ENCODE data around the gene POU4F3. TPM values are rescaled to one million over a fixed set of nuclear protein-coding genes. Genes with fewer than 3 reads are reported as not detected.

Gene POU4F3
- total RNA-seq, 1 experiment from 2014 or later = not detected

DNA sequence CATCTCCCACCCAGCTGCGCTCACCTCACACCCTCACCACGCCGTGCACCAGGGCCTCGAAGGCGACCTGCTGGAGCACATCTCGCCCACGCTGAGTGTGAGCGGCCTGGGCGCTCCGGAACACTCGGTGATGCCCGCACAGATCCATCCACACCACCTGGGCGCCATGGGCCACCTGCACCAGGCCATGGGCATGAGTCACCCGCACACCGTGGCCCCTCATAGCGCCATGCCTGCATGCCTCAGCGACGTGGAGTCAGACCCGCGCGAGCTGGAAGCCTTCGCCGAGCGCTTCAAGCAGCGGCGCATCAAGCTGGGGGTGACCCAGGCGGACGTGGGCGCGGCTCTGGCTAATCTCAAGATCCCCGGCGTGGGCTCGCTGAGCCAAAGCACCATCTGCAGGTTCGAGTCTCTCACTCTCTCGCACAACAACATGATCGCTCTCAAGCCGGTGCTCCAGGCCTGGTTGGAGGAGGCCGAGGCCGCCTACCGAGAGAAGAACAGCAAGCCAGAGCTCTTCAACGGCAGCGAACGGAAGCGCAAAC is 1.1 kb downstream of the POU4F3 start:
- no peak for DNase-seq (ENCODE audit: extremely low read depth, low read depth)

GRCh38 chr5:146340260-146341081 is 1.8 kb downstream of the POU4F3 start:
- DNase-seq (ENCODE audit: extremely low read depth, low read depth) = peak; percentile 56

DNA sequence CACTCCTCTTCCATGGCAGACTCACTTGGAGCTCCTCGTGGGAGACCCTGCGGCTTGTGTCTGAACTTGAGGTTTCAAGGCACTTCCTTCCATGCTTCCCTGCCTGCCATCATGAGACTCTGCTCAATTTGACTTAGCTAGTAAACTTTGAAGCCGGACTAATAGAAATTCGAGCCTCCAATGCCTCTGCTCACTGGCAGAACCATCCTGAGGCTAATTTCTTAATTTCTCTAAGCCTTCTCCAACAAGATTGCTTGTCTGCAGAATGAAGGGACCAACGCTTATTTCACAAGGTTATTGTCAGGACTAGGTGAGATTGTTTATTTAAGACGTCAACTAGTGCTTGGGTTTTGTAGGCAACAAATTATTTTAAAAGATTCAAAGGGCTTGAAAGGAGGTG is 3.2 kb downstream of the POU4F3 start:
- DNase-seq (ENCODE audit: extremely low read depth, low read depth) = no peak

GRCh38 chr5:146342519-146342881 is 3.9 kb downstream of the POU4F3 start:
- no peak for DNase-seq (ENCODE audit: extremely low read depth, low read depth)

DNA sequence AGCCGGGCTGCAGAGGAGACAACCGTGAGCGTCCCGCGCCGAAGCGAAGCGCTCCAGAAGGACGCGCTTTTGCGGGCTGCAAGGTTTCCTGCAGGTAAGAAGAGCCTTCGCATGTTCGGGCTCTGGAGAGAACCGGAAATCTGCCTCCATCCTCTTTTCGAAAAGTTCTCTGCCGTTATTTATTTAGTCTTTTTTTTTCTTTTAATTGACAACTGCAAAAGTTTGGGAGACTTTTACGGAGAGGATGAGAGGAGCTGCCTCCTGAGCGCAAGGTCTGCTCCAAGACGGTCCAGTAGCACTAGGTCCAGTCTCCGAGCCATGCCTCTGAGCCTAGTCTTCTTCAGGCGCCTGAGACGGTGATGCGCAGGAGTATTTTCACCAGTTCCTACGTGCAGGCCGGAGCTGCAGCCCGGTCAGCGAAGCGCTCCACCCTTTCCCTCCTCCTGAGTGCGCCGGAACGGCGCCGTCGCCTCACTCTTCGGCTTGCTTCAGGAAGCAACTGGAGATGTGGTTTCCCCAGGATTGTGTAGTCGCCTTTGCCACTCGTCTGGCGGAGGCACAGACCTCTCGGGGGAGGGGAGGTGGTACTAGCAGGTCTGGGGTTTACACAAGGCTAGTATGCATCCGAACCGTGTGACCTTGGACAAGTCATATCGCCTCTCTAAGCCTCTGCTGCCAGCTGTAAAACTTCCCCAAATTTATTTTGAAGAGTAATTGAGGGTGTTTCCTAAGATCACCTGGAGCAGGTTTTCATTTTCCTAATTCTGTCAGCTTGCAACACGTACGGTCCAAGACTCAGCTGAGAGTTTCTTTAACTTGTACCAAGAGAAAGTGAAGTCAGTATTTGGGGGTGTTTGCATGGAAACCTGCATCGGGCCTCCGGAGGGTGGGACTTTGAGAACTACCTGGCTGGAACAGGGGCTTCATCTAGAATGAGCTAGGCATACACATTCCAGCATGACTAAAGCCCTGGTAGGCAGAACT is 4.5 kb downstream of the POU4F3 start:
- DNase-seq (ENCODE audit: extremely low read depth, low read depth) = no peak

DNA sequence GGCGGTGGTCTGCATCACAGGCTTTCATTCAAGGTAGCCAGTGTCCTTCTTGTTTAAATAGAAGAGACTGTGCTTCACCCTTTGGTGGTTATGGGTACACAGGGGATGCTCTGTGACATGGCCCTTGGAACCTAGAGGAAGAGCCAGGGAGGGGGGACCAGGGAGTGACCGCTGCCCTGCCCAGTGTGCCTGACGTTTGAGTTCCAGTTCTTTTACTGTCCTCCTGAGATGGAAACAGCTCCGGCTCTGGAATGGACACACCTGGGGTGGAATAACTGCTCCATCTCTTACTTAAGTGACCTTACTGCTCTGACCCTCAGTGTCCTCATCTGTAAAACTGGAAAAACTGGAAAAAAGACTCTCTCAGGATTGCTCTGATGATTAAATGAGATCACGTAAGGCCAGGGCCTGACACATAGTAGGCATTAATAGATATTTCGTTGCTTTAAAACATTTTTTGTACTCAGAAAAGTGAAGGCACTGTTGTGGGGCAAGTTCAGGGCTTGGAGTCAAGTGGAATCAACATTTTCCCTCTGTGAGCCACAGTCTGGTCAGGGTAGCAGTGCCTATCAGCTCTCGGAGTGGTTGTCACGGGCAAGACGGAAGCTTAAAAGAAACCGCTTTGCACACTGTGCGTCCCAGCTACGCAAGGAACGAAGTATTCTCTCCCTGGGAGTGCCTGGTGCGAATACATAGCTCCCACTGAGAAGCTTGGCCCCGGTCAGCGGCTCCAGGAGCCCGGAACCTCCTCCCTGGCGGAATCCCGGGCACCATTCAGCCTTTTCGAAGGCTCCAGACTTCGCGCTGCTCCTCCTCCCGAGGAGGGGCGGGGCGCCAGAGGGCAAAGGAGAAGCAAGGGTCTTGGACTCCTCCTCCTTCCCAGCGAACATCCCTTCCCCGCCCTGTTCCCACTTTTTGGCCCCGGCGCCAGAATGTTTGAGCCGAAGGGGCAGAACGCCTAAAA is 5.8 kb downstream of the POU4F3 start:
- DNase-seq (ENCODE audit: extremely low read depth, low read depth) = no peak

- DNase-seq (ENCODE audit: extremely low read depth, low read depth) = no peak
These were observed 6.6 kb downstream of the POU4F3 start for GRCh38 chr5:146345240-146345577.

DNA sequence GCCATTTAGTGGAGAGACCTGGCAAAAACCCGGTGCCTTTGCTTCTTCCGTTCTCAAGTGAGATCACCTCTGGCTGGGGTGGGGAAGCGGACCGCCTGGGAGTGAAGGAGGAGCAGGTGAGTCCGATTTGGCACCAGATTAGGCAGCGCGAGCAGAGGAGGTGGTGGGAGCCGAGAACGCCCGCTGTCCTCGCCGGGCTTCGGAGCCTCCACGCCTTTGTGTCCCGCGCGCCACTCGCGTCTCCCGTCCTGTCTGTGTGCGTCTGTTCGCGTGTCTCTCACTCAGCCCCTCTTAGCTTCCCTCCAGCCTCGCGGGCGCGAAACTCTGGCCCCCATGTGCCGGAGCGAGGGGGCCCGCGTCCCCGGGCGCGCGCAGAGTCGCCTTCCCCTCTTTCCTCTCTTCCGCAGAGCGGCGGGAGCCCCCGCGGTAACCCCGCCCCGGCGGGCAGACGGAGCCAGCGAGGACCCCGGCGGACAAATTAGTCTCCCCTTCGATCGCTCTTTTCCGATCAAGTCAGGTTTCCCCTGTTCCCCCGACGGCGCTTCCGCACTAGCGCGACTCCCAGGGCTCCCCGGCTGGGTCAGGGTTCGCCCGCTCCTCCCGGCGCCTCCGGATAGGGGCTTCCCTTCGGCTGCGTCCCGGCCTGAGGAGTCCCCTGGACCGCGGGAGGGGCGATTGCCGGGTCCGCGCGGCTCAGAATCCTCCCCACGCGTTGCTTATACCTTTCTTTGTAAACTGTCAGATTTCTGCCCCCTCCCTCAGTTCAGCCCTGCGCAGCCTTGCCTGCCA is 7.1 kb downstream of the POU4F3 start:
- no peak for DNase-seq (ENCODE audit: extremely low read depth, low read depth)

DNA sequence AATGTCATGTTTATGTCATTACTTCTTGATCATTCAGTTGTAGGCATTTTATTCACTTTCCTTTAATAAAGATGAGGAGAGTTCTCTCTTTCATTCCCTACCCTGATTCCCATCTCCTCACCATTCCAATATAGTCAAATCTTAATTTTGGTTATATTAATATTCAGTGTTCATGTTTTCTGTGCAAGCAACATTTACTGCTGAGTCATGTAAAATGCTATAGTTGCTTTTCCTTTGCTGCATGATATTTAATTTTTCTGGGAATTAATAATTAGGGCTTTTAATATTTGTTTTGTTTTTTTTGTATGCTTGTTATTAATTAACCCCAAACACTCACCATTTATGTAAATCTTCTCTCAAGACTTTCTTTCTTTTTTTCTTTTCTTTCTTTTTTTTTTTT is 18.5 kb downstream of the POU4F3 start:
- no peak for DNase-seq (ENCODE audit: extremely low read depth, low read depth)

DNA sequence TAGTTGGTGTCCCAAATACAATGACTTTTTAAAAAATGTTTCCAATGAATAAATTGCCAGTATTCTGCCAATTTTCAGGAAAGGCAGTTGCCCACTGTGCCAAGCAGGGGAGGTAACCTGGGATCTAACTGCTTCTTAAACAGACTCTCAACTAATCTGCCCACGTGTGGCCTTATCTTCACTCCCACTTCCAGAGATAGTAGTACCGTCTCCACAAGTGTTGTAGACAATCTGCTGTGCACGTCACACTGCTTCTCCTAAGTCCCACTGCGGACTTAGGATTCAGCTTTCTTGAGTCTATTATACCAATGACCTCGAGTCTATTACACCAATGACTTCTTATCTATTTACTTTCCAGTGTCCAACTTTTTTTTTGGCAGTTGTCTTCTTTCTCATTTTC is 21.2 kb downstream of the POU4F3 start:
- DNase-seq (ENCODE audit: extremely low read depth, low read depth) = no peak

- DNase-seq (ENCODE audit: extremely low read depth, low read depth) = no peak
These were observed 24.7 kb downstream of the POU4F3 start for GRCh38 chr5:146363161-146363874.

DNA sequence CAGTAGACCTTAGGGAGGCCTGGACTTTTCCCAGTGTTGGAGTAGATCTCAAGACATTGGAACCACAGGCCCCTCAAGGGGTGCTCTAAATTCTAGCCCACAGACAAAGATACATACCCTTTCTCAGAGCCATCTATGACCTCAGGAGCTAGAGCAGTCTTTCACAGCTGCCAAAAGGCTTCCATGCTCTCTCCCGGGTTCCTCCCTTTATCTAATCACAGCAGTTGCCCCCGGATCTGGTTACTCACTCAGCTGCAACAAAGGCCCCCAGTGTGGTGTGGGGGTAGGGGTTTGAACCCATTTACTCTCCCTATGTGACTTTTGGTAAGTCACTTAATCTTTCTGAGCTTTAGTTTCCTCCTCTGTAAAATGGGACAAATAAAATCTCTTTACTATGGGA is 27.0 kb downstream of the POU4F3 start:
- no peak for DNase-seq (ENCODE audit: extremely low read depth, low read depth)

DNA sequence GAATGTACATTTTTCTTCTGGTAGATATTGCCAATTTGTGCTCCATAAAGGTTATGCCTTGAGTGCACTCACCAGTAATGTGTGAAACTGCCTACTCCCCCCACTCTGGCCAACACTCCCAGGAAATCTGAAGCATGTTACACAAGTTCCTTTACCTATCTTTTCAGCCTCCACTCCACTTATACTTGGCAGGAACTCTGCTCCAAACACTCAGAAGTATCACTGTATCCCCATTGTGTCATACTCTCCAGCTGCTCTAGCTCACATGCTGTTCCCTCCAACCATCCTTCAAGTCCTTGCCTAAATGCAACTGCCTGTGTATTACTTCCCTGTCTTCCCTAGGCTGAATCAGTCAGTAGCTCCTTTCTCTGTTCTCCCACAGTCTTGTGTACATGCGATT is 28.3 kb downstream of the POU4F3 start:
- no peak for DNase-seq (ENCODE audit: extremely low read depth, low read depth)

DNA sequence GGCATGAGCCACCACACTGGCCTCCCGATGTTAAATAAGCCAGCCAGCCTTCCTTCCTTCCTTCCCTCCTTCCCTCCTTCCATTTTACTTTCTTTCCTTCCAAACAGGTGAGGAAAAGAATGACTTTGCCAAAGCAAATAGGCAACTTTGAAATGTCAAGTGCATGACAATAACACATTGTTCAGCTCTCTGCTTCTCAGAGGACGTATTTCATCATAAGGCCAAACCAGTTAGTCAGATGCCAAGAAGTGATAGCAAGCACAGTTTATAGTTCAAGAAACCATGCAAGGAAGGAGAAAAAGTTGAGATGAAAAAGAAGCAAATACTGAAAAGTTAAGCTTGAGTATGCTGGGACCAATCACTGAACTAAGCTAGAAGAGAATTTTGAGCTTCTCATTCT is 29.5 kb downstream of the POU4F3 start:
- DNase-seq (ENCODE audit: extremely low read depth, low read depth) = no peak

GRCh38 chr5:146369691-146370090 is 31.1 kb downstream of the POU4F3 start:
- DNase-seq (ENCODE audit: extremely low read depth, low read depth) = no peak

GRCh38 chr5:146376821-146377220 is 38.2 kb downstream of the POU4F3 start:
- no peak for DNase-seq (ENCODE audit: extremely low read depth, low read depth)

- DNase-seq (ENCODE audit: extremely low read depth, low read depth) = no peak
These were observed 40.3 kb downstream of the POU4F3 start for GRCh38 chr5:146378986-146379385.

DNA sequence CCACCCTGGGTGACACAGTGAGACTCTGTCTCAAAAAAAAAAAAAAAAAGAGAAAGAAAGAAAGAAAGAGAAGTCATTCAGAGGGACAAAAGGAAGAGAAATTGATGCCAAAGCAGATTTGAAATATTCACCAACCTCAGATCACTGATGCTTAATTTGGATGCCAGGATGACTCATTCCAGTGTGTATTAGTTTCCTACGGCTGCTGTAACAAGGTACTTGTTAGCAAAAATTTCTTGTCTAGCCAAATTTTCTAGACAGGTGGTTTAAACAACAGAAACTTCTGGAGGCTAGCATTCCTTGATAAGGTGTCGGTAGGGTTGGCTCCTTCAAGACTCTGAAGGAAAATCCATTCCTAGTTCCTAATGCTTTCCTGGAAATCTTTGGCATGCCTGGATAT is 42.1 kb downstream of the POU4F3 start:
- DNase-seq (ENCODE audit: extremely low read depth, low read depth) = no peak

GRCh38 chr5:146388386-146388785 is 49.7 kb downstream of the POU4F3 start:
- DNase-seq (ENCODE audit: extremely low read depth, low read depth) = no peak
